Thyroid gland (tissue), 4 donors: ENCODE measurements around the gene SH2D3C. TPM values are rescaled to one million over a fixed set of nuclear protein-coding genes. Genes with fewer than 3 reads are reported as not detected.

Experiments used
- DNase-seq, 2 donors: peaks; one replicate each; pipeline ENCODE4 v3.0.0-alpha.2; 2019
- H3K27ac ChIP-seq, 3 donors: fragments of 200-600 bp; sonication (generic); 1 replicate in 2 of 3; 2 replicates in 1 of 3; pipeline ENCODE4 v1.5.1; 2016 to 2019; ENCODE audit warnings: mild to moderate bottlenecking in 1 of 3, moderate library complexity in 1 of 3
- H3K27me3 ChIP-seq: fragments of 200-600 bp; sonication (generic); one replicate; pipeline ENCODE4 v1.5.1; 2019
- H3K36me3 ChIP-seq, 2 donors: fragments of 200-600 bp; sonication (generic); one replicate each; pipeline ENCODE4 v1.5.1; 2016 to 2019
- H3K4me1 ChIP-seq, 2 donors: fragments of 200-600 bp; sonication (generic); one replicate each; pipeline ENCODE4 v1.5.1; 2017 to 2019
- H3K4me3 ChIP-seq, 3 donors: fragments of 200-600 bp; sonication (generic); replicated peaks in 1 of 3; 1 replicate in 2 of 3; 2 replicates in 1 of 3; pipeline ENCODE4 v1.5.1; 2016; ENCODE audit warnings: mild to moderate bottlenecking in 1 of 3
- H3K9me3 ChIP-seq: fragments of 200-600 bp; sonication (generic); one replicate; pipeline ENCODE4 v1.5.1; 2017
- POLR2A ChIP-seq, 2 donors: fragments of 450-650 bp; IDR thresholded peaks; one replicate each; pipeline ENCODE4 v1.6.1; 2017; ENCODE audit warnings: antibody characterized with exemption in 2 of 2, mild to moderate bottlenecking in 2 of 2, moderate library complexity in 1 of 2
- WGBS, 2 donors: methylation state at CpG; one replicate each; pipeline ENCODE4 v1.1.5; 2017; 5-methylcytosine and 5-hydroxymethylcytosine counted together
- intact Hi-C: fragments of 100-400 bp; cut with DNase I; formaldehyde crosslinking; loops from one replicate; pipeline ENCODE4 v1.15.1; 2023
- total RNA-seq, 4 donors: library from RNA; depleted of rRNA; stranded (reverse); fragments of >200 nt; gene quantifications; one replicate each; pipeline ENCODE4 v1.2.3, GENCODE V29; 2016
- TF ChIP-seq, protein P1 (sequence below), 6 experiments: fragments of 200-600 bp in 3 of 6; fragments of 450-650 bp in 3 of 6; sonication (generic) in 3 of 6; IDR thresholded peaks; one replicate each; pipeline ENCODE4 v1.5.1; 2016 to 2019; ENCODE audit warnings: antibody characterized with exemption in 6 of 6, mild to moderate bottlenecking in 2 of 6, inconsistent platforms in 1 of 6, moderate library complexity in 1 of 6

SH2D3C gene
- total RNA-seq, 4 donors from 2014 or later = 10.0 to 24.9 (median 18.2) TPM

DNA sequence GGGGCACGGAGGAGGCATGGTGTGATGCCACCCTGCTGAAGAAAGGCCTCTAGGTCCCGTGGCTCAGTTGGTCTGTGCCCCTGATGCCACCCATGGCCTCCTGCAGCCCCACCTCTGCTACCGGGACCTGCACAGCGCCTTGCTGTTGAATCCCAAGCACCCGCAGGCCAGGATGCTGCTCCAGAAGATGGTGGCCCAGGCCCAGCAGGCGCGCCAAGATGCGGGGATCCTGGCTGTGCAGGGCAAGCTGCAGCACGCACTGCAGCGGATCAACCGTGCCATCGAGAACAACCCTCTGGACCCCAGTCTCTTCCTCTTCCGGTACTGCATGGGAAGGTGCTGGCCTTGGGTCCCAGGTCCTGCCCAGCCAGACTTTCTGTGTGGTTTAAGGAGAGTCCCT is 55.5 kb downstream of the SH2D3C start:
- Histone ChIP-seq H3K36me3 (no peaks in the 10 kb centered on the region), H3K9me3 (no peaks in the 10 kb centered on the region), H3K4me1 (peaks cover 15 to 19% of the 10 kb centered on the region in 2 donors), H3K27me3 (no peaks in the 10 kb centered on the region), H3K4me3 (no peak overlapping the region), H3K27ac (peak overlapping the region in 1 of 3 donors; percentile 59)
- intact Hi-C loops = no loop called here
- TF ChIP-seq POLR2A (IDR thresholded peaks at IDR 0.05) = no peak
- TF ChIP-seq, protein P1, sequence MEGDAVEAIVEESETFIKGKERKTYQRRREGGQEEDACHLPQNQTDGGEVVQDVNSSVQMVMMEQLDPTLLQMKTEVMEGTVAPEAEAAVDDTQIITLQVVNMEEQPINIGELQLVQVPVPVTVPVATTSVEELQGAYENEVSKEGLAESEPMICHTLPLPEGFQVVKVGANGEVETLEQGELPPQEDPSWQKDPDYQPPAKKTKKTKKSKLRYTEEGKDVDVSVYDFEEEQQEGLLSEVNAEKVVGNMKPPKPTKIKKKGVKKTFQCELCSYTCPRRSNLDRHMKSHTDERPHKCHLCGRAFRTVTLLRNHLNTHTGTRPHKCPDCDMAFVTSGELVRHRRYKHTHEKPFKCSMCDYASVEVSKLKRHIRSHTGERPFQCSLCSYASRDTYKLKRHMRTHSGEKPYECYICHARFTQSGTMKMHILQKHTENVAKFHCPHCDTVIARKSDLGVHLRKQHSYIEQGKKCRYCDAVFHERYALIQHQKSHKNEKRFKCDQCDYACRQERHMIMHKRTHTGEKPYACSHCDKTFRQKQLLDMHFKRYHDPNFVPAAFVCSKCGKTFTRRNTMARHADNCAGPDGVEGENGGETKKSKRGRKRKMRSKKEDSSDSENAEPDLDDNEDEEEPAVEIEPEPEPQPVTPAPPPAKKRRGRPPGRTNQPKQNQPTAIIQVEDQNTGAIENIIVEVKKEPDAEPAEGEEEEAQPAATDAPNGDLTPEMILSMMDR (IDR thresholded peaks at IDR 0.05) = no peak
- DNase-seq = no peak
- WGBS, 2 donors = 89 to 95% methylated on average over 7 to 13 of the region's 13 CpGs

DNA sequence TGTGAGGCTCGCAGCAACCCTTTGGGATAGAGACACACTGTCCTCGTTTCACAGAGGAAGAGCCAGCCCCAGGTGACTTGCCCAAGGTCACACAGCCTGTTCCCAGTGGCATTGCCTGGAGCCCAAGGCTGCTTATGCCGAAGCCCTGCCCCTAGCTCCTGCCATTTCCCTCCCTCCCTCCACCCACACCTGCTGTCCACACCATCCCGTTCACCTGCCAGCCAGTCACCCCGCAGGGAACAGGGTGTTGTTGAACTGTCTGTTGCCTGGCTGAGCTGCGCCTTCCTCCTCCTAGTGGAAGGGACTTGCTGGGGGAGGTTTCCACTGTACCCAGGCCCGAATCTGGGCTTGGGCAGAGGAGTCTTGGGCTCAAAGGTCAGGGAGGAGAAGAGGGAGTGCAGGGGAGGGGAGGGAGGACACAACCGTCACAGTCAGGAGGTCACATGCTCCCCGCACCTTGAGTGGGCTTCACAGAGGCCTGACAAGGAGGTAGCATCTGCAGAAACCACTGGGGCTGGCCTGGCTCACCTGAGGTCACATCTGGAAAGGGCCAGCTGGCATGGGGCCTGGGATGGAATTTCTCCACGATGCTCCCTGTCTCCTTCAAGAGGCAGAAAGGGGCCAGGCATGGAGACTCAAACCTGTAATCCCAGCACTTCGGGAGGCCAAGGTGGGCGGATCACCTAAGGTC is 56.3 kb downstream of the SH2D3C start:
- TF ChIP-seq, protein P1 (IDR thresholded peaks at IDR 0.05) = no peak
- no peak for TF ChIP-seq POLR2A (IDR thresholded peaks at IDR 0.05)
- no peaks in the 10 kb centered on the region for H3K27me3 ChIP-seq
- H3K4me1 ChIP-seq = peaks cover 15 to 25% of the 10 kb centered on the region in 2 donors
- H3K9me3 ChIP-seq = no peaks in the 10 kb centered on the region
- H3K27ac ChIP-seq = no peak overlapping the region
- H3K4me3 ChIP-seq = no peak overlapping the region
- WGBS, 2 donors = 76 to 83% methylated on average over 10 to 12 of the region's 12 CpGs
- intact Hi-C loops = no loop called here
- no peak for DNase-seq
- no peaks in the 10 kb centered on the region for H3K36me3 ChIP-seq

DNA sequence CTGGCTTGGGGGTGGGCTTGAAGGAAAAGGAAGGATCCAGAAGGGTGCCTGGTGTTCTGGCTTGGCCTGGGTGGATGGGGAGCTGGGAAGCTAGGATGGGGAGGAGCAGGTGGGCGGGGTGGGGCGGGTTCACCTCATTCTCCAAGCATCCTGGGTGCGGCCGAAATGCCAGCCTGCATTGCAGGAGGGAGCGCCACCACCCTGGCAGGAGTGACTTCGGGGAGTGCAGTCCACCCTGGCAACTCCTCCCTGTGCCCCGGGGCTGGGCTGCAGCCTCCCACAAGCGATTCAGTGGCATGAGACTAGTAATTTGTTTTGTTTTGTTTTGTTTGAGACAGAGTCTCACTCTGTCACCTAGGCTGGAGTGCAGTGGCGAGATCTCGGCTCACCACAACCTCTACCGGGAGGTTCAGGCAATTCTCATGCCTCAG is 57.1 kb downstream of the SH2D3C start:
- H3K4me3 ChIP-seq = no peak overlapping the region
- no peak overlapping the region for H3K27ac ChIP-seq
- no peaks in the 10 kb centered on the region for H3K27me3 ChIP-seq
- peaks cover 15 to 33% of the 10 kb centered on the region in 2 donors for H3K4me1 ChIP-seq
- 49 to 68% methylated on average over 8 of the region's 11 CpGs for WGBS, 2 donors
- TF ChIP-seq, protein P1 (IDR thresholded peaks at IDR 0.05) = no peak
- TF ChIP-seq POLR2A (IDR thresholded peaks at IDR 0.05) = no peak
- H3K36me3 ChIP-seq = no peaks in the 10 kb centered on the region
- intact Hi-C loops = no loop called here
- H3K9me3 ChIP-seq = no peaks in the 10 kb centered on the region
- no peak for DNase-seq

DNA sequence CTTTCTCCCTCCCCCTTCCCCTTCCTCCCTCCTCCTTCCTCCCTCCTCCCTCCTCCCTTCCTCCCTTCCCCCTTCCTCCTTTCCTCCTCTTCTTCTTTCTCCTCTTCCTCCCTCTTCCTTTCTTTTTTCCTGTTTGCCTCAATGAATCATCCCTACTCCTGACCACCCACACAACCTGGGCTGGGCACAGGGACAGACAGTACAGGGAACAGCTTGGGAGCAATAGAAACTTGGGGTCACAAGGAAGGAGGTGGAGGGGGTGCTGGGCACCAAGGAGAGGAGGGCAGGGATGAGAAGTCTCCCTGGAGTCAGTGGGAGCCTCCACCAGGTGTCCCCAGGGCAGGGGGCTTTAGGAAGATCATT is 57.6 kb downstream of the SH2D3C start:
- Histone ChIP-seq H3K9me3 (no peaks in the 10 kb centered on the region), H3K4me1 (peaks cover 20 to 38% of the 10 kb centered on the region in 2 donors), H3K27me3 (no peaks in the 10 kb centered on the region), H3K4me3 (no peak overlapping the region), H3K27ac (no peak overlapping the region), H3K36me3 (no peaks in the 10 kb centered on the region)
- TF ChIP-seq, protein P1 (IDR thresholded peaks at IDR 0.05) = no peak
- no peak for TF ChIP-seq POLR2A (IDR thresholded peaks at IDR 0.05)
- intact Hi-C loops = no loop called here
- no peak for DNase-seq

DNA sequence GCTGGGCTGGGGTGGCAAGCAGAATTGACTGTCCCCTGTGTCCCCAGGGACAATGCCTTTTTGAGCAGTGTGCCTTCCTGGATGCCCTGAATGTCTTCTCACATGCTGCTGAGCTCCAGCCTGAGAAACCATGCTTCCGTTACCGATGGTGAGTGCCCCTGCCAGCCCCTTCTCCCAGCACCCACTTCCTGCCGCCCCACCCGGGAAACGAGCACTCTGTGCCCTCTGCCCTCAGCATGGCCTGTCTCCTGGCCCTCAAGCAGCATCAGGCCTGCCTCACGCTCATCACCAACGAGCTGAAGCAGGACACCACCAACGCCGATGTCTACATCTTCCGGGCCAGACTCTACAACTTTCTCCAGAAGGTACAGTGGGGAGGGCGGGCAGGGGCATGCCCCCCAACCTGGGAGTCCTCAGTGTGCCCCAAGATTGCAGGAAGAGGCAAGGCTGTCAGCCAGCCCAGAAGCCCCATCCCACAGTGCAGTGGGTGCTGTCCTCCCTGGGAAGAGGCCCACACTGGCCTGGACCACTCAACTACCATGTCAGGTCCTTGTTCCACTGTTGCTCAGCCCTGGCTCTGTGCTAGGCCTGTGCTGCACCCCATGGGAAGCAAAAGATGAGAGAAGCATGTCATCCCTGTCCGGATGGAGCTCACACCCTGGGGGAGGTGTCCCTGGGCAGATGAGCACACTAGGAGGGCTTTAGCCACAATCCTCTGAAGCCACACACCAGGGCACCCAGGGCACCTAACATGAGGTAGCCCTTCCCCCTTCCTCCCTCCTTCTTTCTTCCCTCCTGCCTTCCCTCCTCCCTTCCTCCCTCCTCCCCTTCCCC is 58.2 kb downstream of the SH2D3C start:
- Histone ChIP-seq H3K4me1 (peaks cover 20 to 38% of the 10 kb centered on the region in 2 donors), H3K4me3 (no peak overlapping the region), H3K36me3 (no peaks in the 10 kb centered on the region), H3K27ac (no peak overlapping the region), H3K27me3 (no peaks in the 10 kb centered on the region), H3K9me3 (no peaks in the 10 kb centered on the region)
- WGBS, 2 donors = 83 to 87% methylated on average over 11 to 12 of the region's 12 CpGs
- DNase-seq = no peak
- intact Hi-C loops = no loop called here
- TF ChIP-seq POLR2A (IDR thresholded peaks at IDR 0.05) = no peak
- TF ChIP-seq, protein P1 (IDR thresholded peaks at IDR 0.05) = no peak
